ENCODE measurements around the gene LSMEM2.
A peak's percentile ranks its signal among the peaks of the same experiment; 100 is the strongest.
"Not testable (repeated sequence)": the region's sequence is repeated elsewhere in the genome, so short reads cannot be mapped to it uniquely, and the experiment has no call there.

LSMEM2 gene

DNA sequence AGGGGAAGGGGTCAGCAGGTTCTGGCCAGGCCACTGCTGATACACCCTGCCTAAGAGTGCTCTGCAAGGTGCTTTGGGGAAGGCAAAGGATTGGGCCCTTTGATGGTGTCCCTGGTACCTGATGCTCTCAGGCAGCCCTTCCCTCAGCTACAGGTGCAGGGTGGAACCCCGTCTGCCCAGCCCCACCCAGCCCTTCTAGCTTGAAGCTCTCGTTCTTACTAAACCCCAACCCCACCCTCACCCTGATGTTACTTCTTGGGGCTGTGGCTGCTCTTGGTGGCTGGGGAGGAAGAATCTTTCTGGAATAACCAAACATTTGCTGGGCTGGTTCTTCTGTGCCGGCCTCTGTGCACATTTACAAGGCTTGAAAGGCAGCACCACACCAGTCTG is 36.5 kb upstream of the LSMEM2 start:
- H3K36me3 ChIP-seq, result peaks cover 22 to 72% (median 48%) of the 10 kb centered on the region in 11 experiments; a peak in 21 of 22 replicates
- H3K4me2 ChIP-seq, result peak overlapping the region; percentile 90 to 100 (median 97)
- peak overlapping the region; percentile 73 to 99 (median 97) for H3K9ac ChIP-seq
- no peaks in the 10 kb centered on the region for H3K9me3 ChIP-seq (replicated peaks in 1 of 11)
- peaks cover 84 to 96% (median 93%) of the 10 kb centered on the region in 10 experiments for H3K4me1 ChIP-seq
- no peak for TF ChIP-seq Cebpa-rat (IDR thresholded peaks at IDR 0.05)
- peaks cover 54 to 98% (median 75%) of the 10 kb centered on the region in 11 experiments for H4K20me1 ChIP-seq
- H3K27me3 ChIP-seq, result no peaks in the 10 kb centered on the region
- H3K27ac ChIP-seq, result peak overlapping the region; percentile 90 to 99 (median 94)
- H3K4me3 ChIP-seq, result peak overlapping the region in 9 of 10 experiments; percentile 23 to 100 (median 48); a peak in 13 of 20 replicates

DNA sequence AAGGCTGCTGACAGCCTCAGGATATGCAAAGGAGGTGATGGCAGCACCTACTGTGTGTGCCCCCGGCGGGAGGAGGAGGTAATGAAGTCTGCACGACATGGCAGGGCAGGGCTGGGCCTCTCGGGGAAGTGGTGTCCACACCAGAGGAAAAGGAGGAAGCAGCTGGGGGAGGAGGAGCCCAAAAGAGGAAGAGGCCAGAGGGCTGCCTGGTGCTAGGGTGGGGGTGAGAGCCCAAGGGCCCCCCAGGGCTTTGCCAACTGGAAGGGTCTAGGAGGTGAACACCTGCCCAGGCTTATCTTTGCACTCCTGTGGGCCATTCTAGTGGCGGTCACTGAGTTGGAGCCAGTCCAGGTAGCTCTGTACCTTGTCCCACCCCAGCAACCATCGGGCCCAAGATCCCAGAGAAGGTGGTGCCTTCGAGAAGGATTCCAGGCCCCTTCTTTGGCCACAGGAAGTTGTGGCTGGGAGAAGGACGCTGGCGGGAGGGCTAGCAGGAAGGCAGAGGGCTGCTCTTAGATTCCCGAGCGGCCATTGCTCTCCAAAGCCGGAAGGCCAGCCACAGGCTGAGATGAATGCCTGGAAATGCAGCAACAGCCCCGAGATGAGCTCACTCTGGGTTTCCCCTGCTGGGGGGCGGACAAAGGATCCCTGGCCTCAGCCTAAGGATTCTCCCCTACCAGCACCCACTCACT is 35.9 kb upstream of the LSMEM2 start:
- H3K4me2 ChIP-seq, result peak overlapping the region; percentile 90 to 100 (median 97)
- H3K36me3 ChIP-seq, result peaks cover 27 to 76% (median 53%) of the 10 kb centered on the region in 11 experiments; a peak in 21 of 22 replicates
- H4K20me1 ChIP-seq, result peaks cover 59 to 99% (median 76%) of the 10 kb centered on the region in 11 experiments
- peak overlapping the region; percentile 73 to 99 (median 97) for H3K9ac ChIP-seq
- peak in 3 of 11 experiments; percentile 12 to 30 (median 14); a peak in 2 of 22 replicates for TF ChIP-seq Cebpa-rat (IDR thresholded peaks at IDR 0.05)
- H3K4me1 ChIP-seq, result peaks cover 90 to 100% (median 99%) of the 10 kb centered on the region in 10 experiments
- H3K27ac ChIP-seq, result peak overlapping the region; percentile 90 to 99 (median 94)
- H3K4me3 ChIP-seq, result peak overlapping the region in 9 of 10 experiments; percentile 23 to 100 (median 48); a peak in 16 of 20 replicates
- H3K9me3 ChIP-seq (replicated peaks in 1 of 11), result no peaks in the 10 kb centered on the region
- no peaks in the 10 kb centered on the region for H3K27me3 ChIP-seq

DNA sequence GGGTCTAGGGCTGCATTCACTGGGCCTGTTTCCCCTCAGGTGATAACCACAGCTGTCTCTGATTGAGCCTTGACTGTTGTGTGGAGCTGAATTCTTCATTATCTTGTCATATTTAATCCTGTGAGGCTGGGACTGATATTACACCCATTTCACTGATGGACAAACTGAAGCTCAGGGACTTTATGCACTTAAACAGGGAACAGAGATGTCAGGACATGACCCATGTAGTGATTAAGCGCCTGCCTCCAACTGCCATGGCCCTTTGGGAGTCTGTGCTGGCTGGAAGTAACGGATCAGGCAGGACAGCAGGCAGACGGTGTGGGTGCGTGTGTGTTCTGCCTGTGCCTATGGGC is 35.4 kb upstream of the LSMEM2 start:
- peak overlapping the region; percentile 90 to 100 (median 97) for H3K4me2 ChIP-seq
- H3K27ac ChIP-seq, result peak overlapping the region; percentile 90 to 99 (median 94)
- H3K27me3 ChIP-seq, result no peaks in the 10 kb centered on the region
- TF ChIP-seq Cebpa-rat (IDR thresholded peaks at IDR 0.05), result no peak
- no peaks in the 10 kb centered on the region for H3K9me3 ChIP-seq (replicated peaks in 1 of 11)
- peaks cover 31 to 77% (median 55%) of the 10 kb centered on the region in 11 experiments for H3K36me3 ChIP-seq
- H3K4me3 ChIP-seq, result peak overlapping the region in 8 of 10 experiments; percentile 44 to 100 (median 50); a peak in 16 of 20 replicates
- H3K4me1 ChIP-seq, result peaks cover 94 to 100% (median 100%) of the 10 kb centered on the region in 10 experiments
- peak overlapping the region; percentile 73 to 99 (median 97) for H3K9ac ChIP-seq
- peaks cover 59 to 99% (median 76%) of the 10 kb centered on the region in 11 experiments for H4K20me1 ChIP-seq

DNA sequence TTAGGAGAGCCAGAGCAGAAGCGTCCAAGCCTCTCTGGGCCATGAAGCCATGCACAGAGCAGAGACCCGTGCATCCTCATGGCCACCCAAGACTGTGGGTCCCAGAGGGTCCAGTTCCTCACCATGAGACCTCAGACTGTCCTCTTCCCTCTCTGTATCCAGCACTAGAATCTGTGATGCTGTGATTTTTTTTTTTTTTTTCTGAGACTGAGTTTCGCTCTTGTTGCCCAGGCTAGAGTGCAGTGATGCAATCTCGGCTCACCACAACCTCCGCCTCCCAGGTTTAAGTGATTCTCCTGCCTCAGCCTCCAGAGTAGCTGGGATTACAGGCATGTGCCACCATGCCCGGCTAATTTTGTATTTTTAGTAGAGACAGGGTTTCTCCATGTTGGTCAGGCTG is 34.1 kb upstream of the LSMEM2 start:
- TF ChIP-seq Cebpa-rat (IDR thresholded peaks at IDR 0.05), result peak in 8 of 11 experiments; percentile 14 to 74 (median 40); a peak in 7 of 22 replicates
- Histone ChIP-seq H3K4me1 (peaks cover 92 to 100% (median 99%) of the 10 kb centered on the region in 10 experiments), H3K4me2 (peak overlapping the region; percentile 91 to 100 (median 97)), H4K20me1 (peaks cover 59 to 99% (median 76%) of the 10 kb centered on the region in 11 experiments), H3K36me3 (peaks cover 20 to 77% (median 55%) of the 10 kb centered on the region in 11 experiments), H3K27ac (peak overlapping the region; percentile 90 to 99 (median 94)), H3K4me3 (peak overlapping the region in 7 of 10 experiments; percentile 14 to 100 (median 48); a peak in 9 of 20 replicates), H3K9ac (peak overlapping the region; percentile 80 to 99 (median 97))
- not testable (repeated sequence) for H3K9me3 ChIP-seq (replicated peaks in 1 of 11); H3K27me3 ChIP-seq

DNA sequence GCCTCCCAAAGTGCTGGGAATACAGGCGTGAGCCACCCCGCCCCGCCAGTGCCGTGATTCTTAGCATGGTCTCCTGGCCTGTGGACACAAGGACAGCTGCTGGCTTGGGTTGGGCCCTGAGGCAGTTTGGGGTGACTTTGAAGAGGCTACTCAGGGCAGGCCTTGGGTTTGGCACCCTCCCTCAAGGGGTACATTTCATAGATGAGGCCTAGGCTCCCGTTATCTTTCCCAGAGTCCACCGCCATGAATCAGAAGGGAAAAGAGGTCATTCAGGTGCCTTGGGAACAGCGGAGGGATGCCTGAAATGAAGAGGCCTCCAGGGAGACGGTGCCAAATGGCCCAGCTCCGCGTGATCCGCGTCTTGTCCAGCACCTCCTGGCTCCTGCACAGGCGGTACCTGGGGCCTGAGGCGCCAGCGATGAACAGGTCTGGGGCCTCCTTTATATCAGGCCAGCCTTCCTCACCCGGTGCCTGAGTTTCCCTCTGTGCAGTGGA is 33.6 kb upstream of the LSMEM2 start:
- peaks cover 87 to 100% (median 99%) of the 10 kb centered on the region in 10 experiments for H3K4me1 ChIP-seq
- H3K9ac ChIP-seq, result peak overlapping the region; percentile 80 to 99 (median 97)
- peak overlapping the region; percentile 91 to 100 (median 97) for H3K4me2 ChIP-seq
- peaks cover 19 to 77% (median 54%) of the 10 kb centered on the region in 11 experiments; a peak in 21 of 22 replicates for H3K36me3 ChIP-seq
- TF ChIP-seq Cebpa-rat (IDR thresholded peaks at IDR 0.05), result peak in 3 of 11 experiments; percentile 1 to 6 (median 5); a peak in 1 of 22 replicates
- peaks cover 59 to 99% (median 76%) of the 10 kb centered on the region in 11 experiments for H4K20me1 ChIP-seq
- no peaks in the 10 kb centered on the region for H3K27me3 ChIP-seq
- peak overlapping the region; percentile 90 to 99 (median 94) for H3K27ac ChIP-seq
- H3K4me3 ChIP-seq, result peak overlapping the region; percentile 46 to 69 (median 55)
- H3K9me3 ChIP-seq (replicated peaks in 1 of 11), result no peaks in the 10 kb centered on the region

DNA sequence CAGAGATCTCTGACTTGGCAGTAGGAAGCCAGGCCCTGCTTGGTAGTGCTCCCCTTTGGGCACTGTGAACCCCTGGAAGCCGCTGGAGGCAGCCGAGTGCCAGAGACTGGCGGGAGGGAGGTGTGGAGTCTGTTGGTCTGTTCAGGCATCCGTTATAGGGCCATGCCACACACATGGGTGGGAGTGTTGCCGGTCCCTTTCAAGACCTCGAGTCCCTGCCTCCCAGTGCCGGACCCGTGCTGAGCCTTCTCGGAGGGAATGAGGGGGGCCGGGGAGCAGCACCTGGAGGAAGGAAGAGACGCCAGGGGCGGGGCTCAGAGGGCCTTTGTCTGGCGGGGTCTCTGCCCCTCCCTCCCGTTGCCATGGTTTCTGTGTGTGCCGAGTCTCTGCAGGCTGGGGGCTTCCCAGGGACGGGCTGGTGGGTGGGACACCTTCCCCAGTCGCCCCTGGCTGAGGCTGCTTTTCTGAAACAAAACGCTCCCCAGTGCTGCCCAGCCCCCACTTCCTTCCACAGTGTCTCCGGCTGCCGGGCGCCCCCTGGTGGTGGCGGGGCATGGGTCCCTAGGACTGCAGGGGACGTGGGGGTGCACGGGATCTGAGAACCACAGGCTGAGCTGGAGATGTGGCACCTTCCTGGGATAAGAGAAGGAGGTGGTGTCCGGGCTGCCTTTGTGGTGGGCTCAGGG is 32.9 kb upstream of the LSMEM2 start:
- Histone ChIP-seq H3K36me3 (peaks cover 21 to 77% (median 60%) of the 10 kb centered on the region in 11 experiments), H3K9me3 (replicated peaks in 1 of 11) (no peaks in the 10 kb centered on the region), H3K27ac (peak overlapping the region; percentile 90 to 99 (median 94)), H4K20me1 (peaks cover 59 to 99% (median 76%) of the 10 kb centered on the region in 11 experiments), H3K27me3 (no peaks in the 10 kb centered on the region), H3K9ac (peak overlapping the region; percentile 80 to 99 (median 97)), H3K4me1 (peaks cover 81 to 100% (median 95%) of the 10 kb centered on the region in 10 experiments), H3K4me2 (peak overlapping the region; percentile 91 to 100 (median 97)), H3K4me3 (peak overlapping the region; percentile 46 to 69 (median 55))
- TF ChIP-seq Cebpa-rat (IDR thresholded peaks at IDR 0.05), result no peak

DNA sequence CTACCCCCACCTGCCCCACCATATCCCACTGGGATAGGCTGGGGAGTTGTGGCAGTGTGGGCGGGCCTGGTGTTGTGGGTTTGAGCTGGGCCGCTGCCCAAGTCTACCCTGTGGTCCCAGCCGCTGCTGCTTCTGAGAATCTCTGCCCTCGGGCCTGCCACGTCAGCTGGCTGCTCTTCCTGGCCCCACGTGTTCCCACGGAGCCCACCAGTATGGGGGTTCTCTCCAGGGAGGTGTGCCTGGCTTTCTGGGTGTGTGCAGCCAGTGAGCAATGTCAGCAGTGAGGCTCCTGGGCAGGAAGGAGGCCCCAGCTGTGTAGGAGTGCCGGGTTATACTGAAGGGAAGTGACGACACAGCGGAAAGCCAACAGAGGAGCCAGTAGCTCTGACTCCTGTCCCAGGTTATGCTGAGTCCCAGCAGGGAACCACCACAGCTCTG is 32.4 kb upstream of the LSMEM2 start:
- no peak for TF ChIP-seq Cebpa-rat (IDR thresholded peaks at IDR 0.05)
- peaks cover 75 to 100% (median 92%) of the 10 kb centered on the region in 10 experiments for H3K4me1 ChIP-seq
- peak overlapping the region; percentile 46 to 69 (median 55); a peak in 19 of 20 replicates for H3K4me3 ChIP-seq
- no peaks in the 10 kb centered on the region for H3K9me3 ChIP-seq (replicated peaks in 1 of 11)
- peaks cover 27 to 77% (median 61%) of the 10 kb centered on the region in 11 experiments for H3K36me3 ChIP-seq
- H3K4me2 ChIP-seq, result peak overlapping the region; percentile 91 to 100 (median 97)
- peak overlapping the region; percentile 80 to 99 (median 97) for H3K9ac ChIP-seq
- peaks cover 59 to 99% (median 76%) of the 10 kb centered on the region in 11 experiments for H4K20me1 ChIP-seq
- H3K27ac ChIP-seq, result peak overlapping the region; percentile 49 to 99 (median 94); a peak in 21 of 22 replicates
- H3K27me3 ChIP-seq, result no peaks in the 10 kb centered on the region

DNA sequence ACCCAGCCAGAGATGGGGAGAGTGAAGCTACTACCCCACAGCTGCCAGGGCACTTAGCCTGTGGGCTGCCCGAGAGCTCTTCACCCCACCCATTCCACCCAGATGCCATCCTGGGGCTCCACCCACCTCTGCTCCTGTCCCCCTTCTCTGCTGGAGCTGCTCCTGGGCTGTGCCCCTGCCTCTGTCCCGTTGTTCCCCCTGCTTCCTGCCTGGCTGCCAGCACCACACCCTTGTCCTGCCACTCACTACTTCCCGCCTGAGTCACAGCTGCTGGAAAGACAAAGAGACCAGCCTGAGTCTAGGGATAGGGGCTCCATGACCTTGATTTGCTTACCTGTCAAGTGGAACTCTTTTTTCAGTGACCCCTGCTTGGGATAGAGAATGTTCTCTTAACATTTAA is 30.5 kb upstream of the LSMEM2 start:
- Histone ChIP-seq H3K9me3 (replicated peaks in 1 of 11) (no peaks in the 10 kb centered on the region), H3K4me2 (peak overlapping the region; percentile 91 to 100 (median 97); a peak in 20 of 22 replicates), H3K4me1 (peaks cover 57 to 100% (median 86%) of the 10 kb centered on the region in 10 experiments), H3K27me3 (no peaks in the 10 kb centered on the region), H3K9ac (peak overlapping the region; percentile 43 to 99 (median 93); a peak in 21 of 22 replicates), H3K36me3 (peaks cover 45 to 92% (median 78%) of the 10 kb centered on the region in 11 experiments), H3K4me3 (peak overlapping the region in 2 of 10 experiments; percentile 47 to 61; a peak in 2 of 20 replicates), H3K27ac (peak overlapping the region in 10 of 11 experiments; percentile 5 to 99 (median 62); a peak in 19 of 22 replicates), H4K20me1 (peaks cover 71 to 99% (median 77%) of the 10 kb centered on the region in 11 experiments)
- TF ChIP-seq Cebpa-rat (IDR thresholded peaks at IDR 0.05), result no peak

Data from BLaER1 treated with 17β-estradiol and CSF1 and Interleukin-3, amounts not matched to agents 10 nM and 100 nM (cell line).